Muscle of arm (tissue), 12 donors: ENCODE data around the gene TMEM185B. TPM values are rescaled to one million over a fixed set of nuclear protein-coding genes. Genes with fewer than 3 reads are reported as not detected.
"Not testable (repeated sequence)": the region's sequence is repeated elsewhere in the genome, so short reads cannot be mapped to it uniquely, and the experiment has no call there.

Experiments
- DNase-seq: peaks from one replicate; pipeline ENCODE4 v3.0.0-alpha.2; 2013
- polyA plus RNA-seq, 12 donors: library from polyadenylated mRNA; unstranded; fragments of 120-200 nt; gene quantifications; one replicate each; pipeline ENCODE4 v1.2.1, GENCODE V29; 2013; ENCODE audit not compliant: insufficient read length in 12 of 12

The TMEM185B gene
- polyA plus RNA-seq, 12 donors = 12.6 to 19.0 (median 15.0) TPM; not detected in 1

- DNase-seq = no peak
These were observed 13.6 kb downstream of the TMEM185B start for GRCh38 chr2:120209427-120210269.

DNA sequence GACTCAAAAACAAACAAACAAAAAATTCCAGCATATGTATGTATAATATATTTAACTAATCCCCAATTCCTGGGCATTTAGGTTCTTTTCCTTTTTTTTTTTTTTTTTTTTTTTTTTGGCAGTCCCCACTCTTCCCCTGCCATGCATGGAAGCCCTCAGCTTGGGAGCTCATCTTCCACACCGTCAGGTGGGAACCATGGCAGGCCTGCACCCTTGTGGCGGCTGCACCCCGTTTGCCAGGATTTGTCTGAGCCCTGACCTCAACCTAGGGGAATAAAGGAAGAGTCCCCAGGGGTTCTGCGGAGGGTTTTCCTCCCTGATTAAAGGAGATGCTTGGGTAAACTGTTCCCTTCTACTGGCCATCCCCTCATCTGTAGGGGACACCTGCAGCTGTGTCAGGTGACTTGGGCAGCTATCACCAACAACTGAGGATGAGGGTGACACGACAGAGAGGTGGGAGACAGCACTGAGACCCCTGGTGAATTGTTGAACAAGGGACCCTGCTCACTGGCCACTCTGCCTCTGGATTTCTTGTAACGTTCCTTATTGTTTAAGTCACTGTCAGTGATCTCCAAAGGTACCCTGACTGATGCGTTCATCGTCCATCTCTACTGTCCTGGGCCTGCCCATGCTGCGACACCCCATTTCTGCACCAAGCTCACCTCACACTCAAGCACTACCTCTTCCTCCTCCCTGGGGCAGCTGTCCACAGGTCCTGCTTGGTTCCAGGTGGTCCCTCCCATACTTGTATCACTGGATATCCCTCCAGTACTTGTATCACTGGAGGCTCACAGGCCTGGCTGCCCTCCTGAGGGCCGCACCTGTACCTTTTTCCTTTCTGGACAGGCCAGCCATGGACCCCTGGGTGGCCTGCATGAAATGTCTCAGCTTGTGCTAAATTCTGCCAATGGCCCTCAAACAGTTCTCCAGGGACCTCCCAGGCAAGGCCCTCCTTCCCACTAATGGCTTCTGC lies 14.5 kb downstream of the TMEM185B start:
- DNase-seq = no peak

GRCh38 chr2:120206022-120206581 lies 17.1 kb downstream of the TMEM185B start:
- DNase-seq = no peak

DNA sequence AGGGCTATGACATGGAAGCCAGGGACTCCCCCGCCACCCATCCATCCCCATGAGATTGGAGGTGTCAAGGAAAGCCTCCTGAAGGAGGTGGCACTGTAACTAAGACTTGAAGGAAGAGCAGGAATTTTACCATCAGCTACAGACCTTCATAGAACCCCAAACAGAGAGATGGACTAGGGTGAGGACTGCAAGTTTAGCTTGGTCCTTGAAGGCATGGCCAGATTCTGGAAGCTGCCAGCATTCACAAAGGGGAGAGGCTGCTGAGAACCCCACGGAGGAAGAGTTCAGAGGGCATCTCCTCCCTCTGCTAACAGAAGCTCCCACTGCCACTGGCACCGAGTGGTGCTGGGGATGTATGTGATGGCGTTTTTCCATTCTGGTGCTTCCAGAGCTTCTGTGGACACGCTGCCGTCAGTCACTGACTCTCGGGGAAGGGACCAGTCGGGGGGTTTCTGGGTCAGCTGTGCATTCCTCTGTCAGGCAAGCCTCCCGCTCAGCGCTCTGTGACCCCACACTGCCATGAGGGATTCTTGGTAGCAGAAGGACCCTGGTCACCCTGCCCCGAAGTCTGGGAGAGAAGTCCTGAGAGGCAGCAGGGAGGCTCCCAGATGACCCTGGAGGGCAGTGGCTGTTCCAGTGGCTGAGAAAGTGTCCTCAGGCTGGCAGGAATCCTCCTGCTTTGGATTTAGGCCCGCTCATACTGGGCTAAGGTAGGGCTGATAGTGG lies 18.1 kb downstream of the TMEM185B start:
- DNase-seq = no peak

DNA sequence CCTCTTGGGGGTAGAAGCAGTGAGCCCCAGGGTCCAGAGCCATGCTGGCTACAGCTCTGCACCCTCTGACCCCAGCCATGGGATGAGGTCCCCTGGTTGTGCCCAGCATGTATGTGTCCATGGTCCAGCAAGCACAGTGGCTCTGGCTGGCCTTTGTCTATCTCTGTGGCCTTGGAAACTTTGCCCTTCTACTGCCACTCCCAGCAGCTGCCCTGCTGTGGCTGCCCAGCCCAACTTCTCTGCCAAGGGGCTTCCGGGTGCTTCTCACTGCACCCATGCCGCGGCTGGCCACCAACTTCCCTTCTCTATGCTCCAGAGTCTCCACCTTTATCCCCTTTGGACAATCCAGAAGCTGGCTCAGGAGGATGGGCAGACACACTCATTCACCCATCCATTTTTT lies 18.8 kb downstream of the TMEM185B start:
- DNase-seq = no peak

- DNase-seq = no peak
These were observed 19.2 kb downstream of the TMEM185B start for GRCh38 chr2:120204022-120204405.

DNA sequence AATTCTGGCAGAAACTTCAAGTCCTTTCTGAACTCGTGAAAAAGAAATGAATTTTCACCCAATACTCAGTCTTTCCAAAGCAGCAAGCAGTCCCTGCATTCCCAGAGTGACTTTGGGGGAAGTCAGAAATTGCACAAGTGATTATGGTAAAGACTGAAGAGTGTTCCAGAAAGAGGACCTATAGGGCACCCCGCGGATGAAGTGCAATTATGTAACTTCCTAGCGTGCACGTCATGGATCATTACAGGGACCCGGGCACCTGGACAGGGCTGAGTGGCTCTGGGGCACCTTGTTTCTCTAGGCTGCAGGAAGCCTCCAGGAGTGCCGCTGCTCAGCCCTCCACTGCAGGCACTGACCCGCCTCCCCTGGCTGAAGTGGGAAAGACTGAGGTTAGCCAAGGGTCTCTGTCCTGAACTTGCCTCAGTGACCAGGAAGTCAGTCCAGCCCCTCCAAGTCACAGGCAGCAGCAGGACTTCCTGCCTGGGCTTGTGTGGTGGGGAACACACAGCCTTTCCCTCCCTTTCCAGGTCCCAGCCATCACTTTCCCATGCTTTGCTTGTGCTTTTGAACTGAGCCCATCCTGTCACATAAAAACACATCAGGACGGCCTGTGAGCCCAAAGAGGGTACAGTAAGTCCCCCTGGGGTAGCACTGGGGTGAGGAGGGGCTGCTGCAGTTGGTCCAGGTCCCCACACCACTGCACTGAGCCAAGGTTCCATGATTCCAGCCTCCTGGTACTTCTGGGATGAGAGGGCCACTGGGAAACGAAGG lies 19.8 kb downstream of the TMEM185B start:
- peak; percentile 63 for DNase-seq

DNA sequence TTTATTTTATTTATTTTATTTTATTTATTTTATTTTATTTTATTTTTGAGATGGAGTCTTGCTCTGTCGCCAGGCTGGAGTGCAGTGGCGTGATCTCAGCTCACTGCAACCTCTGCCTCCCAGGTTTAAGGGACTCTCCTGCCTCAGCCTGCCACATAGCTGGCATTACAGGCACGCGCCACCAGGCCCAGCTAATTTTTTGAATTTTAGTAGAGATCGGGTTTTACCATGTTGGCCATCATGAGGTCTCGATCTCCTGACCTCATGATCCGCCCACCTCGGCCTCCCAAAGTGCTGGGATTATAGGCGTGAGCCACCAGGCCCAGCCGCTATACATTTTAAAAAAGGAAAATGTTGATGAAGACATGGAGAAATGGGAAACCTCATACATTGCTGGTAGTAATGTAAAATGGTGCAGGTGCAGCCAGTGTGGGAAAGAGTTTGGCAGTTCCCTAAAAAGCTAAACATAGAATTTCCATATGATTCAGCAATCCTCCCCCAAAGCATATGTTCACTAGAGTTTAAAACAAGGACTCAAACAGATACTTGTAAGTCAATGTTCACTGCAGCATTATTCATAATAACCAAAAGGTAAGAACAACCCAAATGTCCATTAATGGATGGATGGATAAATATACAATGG lies 23.3 kb downstream of the TMEM185B start:
- not testable (repeated sequence) for DNase-seq

DNA sequence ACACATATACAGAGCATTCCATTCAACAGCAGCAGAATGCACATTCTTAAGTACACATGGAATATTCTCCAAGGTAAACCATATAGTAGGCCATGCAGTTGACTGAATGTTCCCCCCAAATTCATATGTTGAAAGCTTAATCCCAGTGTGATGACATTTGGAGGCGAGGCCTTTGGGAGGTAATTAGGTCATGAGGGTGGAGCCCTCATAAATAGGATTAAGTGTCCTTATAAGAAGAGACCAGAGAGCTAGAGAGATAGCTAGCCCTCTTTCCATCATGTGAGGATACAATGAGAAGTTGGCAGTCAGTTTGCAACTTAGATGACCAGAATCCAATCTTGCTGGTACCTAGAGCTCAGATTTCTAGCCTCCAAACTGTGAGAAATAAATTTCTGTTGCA lies 27.6 kb downstream of the TMEM185B start:
- no peak for DNase-seq

DNA sequence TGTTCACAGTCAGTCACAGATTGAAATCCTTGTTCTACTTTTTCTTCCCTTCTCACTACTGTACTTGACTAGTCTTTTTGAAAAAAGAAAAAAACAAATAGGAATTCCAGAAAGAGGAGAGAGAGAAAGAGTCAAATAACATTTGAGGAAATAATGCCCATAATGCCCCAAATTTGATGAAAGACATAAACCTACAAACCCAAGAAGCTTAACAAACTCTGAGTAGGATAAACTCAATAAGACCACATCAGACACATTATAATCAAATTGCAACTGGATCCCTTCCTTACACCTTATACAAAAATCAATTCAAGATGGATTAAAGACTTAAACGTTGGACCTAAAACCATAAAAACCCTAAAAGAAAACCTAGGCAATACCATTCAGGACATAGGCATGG lies 30.9 kb downstream of the TMEM185B start:
- DNase-seq = no peak

- no peak for DNase-seq
These were observed 34.0 kb downstream of the TMEM185B start for GRCh38 chr2:120189189-120189588.

DNA sequence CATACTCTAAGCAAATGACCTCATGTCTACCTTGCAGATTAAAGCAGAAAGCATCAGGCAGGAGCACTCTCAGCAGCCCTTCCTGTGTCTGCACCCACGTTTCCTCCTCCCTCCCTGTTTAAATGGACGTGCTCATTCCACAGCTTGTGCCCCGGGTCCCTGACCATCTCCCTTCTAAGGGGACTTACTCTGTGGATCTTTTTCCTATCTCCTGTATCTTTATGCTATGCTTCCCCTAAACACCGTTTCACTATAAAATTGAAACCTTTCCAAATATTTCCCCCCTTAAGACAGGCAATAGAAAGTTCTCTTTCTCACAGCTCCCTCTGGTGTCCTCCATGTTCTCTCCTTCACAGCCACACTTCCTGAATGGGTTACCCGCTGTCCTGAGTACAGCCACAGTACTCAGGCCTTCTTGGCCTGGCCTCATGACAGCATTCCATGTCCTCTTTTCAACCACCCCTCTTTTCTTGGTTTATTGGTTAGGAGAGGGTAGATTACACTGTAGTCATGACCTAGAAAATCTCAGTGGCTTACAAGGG lies 41.1 kb downstream of the TMEM185B start:
- DNase-seq = no peak

- no peak for DNase-seq
These were observed 43.1 kb downstream of the TMEM185B start for GRCh38 chr2:120180066-120180465.

DNA sequence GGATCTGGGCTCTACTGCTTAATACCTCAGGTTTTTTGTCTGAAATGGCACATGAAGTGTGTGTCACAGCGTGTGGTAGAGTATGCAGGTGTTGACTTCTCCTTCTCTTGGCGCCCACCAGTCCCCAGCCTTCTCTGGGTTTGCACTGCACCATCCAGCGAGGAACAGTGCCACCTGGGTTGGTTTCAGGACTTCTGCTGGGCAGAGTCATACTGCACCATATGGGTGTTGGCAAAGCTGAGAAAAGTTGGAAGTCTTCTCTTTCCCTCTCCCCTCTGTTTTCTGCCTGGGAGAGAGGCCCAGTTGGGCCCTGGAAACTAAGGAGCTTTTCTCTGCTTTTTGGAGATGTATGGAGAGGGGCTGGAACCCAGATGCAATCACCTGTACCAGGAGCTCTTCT lies 43.8 kb downstream of the TMEM185B start:
- DNase-seq = no peak

DNA sequence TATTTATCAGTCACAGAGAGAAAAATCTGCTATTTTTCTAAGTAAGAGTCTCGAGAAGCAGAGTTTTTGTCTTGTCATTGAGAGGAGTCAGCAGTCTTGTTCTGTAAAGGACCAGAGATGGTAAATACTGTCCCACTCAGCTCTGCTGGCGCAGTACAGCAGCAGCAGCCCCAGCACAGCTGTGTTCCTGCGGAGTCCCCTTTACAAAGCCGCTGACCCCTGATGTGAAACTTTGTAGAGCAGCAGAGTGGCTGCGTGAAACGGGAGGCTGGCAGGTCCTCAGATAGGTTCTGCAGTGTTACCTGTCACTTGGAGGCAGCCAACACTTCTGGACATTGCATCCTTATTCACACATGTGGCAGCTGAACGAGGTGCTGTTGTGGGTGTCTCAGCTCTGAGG lies 45.2 kb downstream of the TMEM185B start:
- no peak for DNase-seq

DNA sequence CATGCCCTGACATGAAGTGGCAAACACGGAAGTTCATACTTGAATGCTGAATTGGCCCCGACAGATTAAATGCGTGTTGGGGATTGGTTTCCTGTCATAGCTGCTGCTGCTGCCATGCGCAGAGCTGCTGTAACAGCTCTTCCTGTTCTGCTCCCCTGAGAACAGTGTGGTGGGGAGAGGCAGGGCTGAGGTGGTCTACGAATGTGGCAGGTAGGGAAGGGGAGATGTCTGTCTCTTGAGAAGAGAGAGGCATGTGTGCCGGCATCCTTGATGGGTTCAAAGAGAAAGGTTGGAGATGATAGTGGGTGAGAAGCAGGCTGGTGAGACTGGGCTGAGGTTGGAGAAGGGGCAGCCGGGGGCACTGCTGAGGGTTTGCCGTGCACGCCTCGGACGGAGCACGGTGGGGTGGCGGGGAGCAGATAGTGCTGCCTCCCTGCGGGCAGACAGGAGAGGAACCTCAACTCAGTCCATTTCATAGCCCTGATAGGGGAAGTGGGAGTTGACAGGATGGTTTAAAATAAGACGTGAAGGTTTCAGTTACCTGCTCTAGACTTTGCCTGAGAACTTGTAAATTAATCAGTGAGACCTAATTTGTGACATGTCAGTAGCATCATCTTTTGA lies 46.1 kb downstream of the TMEM185B start:
- DNase-seq = no peak

DNA sequence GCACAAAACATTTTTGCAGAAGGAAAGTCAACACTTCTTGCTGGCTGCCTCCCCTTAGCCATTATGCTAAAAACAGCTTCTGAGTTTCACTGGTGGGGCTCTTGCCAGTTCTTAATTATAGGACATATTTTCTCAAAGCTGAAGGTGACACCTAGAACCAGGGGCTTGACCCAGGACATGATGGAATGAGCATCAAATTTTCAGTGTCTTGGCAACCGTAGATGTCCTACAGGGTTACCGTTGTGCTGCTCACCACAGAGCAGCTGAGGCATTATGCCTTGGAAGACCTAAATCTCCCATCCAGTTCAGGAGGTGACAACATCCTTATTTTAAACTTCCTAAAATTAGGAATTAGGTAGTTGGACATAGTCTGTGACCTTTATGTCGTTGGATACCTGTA lies 46.7 kb downstream of the TMEM185B start:
- no peak for DNase-seq

DNA sequence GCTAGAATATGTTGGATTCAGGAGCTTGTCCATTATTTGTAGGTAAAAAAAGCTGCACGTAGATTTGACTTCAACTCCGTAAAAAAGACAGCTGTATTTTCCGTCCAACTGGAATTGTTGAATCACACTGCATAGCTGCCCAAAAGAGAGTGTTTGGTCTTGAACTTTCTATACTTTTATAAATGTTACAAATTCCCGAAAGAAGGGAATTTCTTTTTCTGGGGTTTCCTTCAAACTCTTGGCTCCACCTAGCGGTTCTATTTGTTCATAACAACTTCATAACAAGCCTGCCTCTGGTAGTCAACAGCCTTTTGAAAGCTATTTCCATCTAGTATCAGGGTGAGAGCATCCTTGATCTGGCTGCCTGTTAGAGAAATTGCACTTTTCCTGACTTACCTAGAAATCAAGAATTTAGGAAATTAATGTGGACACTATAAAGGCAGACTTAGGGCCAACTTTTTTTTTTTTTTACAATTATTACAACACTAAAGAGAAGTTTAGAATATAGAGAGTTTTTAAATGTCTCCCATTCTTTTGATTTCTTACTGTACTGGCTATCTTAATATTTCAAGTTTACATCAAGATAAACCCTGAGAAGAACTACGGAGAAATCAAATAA lies 48.1 kb downstream of the TMEM185B start:
- peak; percentile 78 for DNase-seq
